Activated CD4-positive, alpha-beta memory T cell treated with anti-CD3 and anti-CD28 coated beads, Interleukin-2, amount 10 ng/mL, durations not matched to agents 7 days and 5 days (primary cell): ENCODE measurements around the gene METRNL. TPM values are rescaled to one million over a fixed set of nuclear protein-coding genes. Genes with fewer than 3 reads are reported as not detected.
"Not testable (repeated sequence)": the region's sequence is repeated elsewhere in the genome, so short reads cannot be mapped to it uniquely, and the experiment has no call there.

Source experiments
- CTCF ChIA-PET: fragments of 350-600 bp; sonication (Branson Sonifier 250); formaldehyde crosslinking; loops from one replicate; lab custom pipeline; 2021; ENCODE audit warnings: antibody characterized with exemption, inconsistent platforms; lab: Charles Lee
- POLR2A ChIA-PET: fragments of 350-600 bp; sonication (Branson Sonifier 250); formaldehyde crosslinking; loops from one replicate; lab custom pipeline; 2021; ENCODE audit warnings: antibody characterized with exemption; lab: Charles Lee
- DNase-seq: peaks from one replicate; pipeline ENCODE4 v3.0.0-alpha.2; 2020
- H3K27ac Mint-ChIP-seq: one replicate; pipeline ENCODE4 v1.8.0; 2021; ENCODE audit warnings: mild to moderate bottlenecking, mixed read lengths
- H3K27me3 Mint-ChIP-seq: one replicate; pipeline ENCODE4 v1.8.0; 2021; ENCODE audit warnings: mixed read lengths
- H3K36me3 Mint-ChIP-seq: one replicate; pipeline ENCODE4 v1.8.0; 2021; ENCODE audit warnings: low read depth, mixed read lengths
- H3K4me1 Mint-ChIP-seq: one replicate; pipeline ENCODE4 v1.8.0; 2021; ENCODE audit warnings: mixed read lengths
- H3K4me3 Mint-ChIP-seq: one replicate; pipeline ENCODE4 v1.8.0; 2021; ENCODE audit warnings: mild to moderate bottlenecking, mixed read lengths
- H3K9me3 Mint-ChIP-seq: one replicate; pipeline ENCODE4 v1.8.0; 2021; ENCODE audit warnings: mixed read lengths
- total RNA-seq, 2 experiments: library from RNA; stranded (reverse); gene quantifications; one replicate each; pipeline ENCODE4 v1.2.3, GENCODE V29; 2021

Gene METRNL
- total RNA-seq, 2 experiments from 2014 or later = 27.3 to 28.1 TPM

- Mint-ChIP-seq H3K4me3 (no peak overlapping the region), H3K27me3 (no peaks in the 10 kb centered on the region), H3K27ac (no peak overlapping the region), H3K9me3 (peaks cover 33% of the 10 kb centered on the region), H3K36me3 (peaks cover 73% of the 10 kb centered on the region), H3K4me1 (peaks cover 30% of the 10 kb centered on the region)
- ChIA-PET CTCF (no interaction called here), POLR2A (no interaction called here)
- DNase-seq = no peak
Measured at GRCh38 chr17:83042522-83043158, 36.8 kb upstream of the METRNL start.

GRCh38 chr17:83044479-83044878, 34.9 kb upstream of the METRNL start:
- H3K27ac Mint-ChIP-seq, DNase-seq, H3K27me3 Mint-ChIP-seq, H3K4me3 Mint-ChIP-seq, POLR2A ChIA-PET: not testable (repeated sequence)
- CTCF ChIA-PET = interaction anchor here (0.7 kb wide), 1 partner anchor 54 kb away, joined by 3 read pairs; no protein-coding TSS in a partner anchor
- peaks cover 48% of the 10 kb centered on the region for H3K4me1 Mint-ChIP-seq
- peaks cover 76% of the 10 kb centered on the region for H3K36me3 Mint-ChIP-seq
- H3K9me3 Mint-ChIP-seq = peaks cover 33% of the 10 kb centered on the region

GRCh38 chr17:83046448-83047181, 32.8 kb upstream of the METRNL start:
- Mint-ChIP-seq H3K9me3 (peaks cover 21% of the 10 kb centered on the region), H3K4me3 (peak overlapping the region; percentile 16), H3K4me1 (peaks cover 63% of the 10 kb centered on the region), H3K27me3 (no peaks in the 10 kb centered on the region), H3K36me3 (peaks cover 56% of the 10 kb centered on the region), H3K27ac (no peak overlapping the region)
- DNase-seq = no peak
- POLR2A ChIA-PET = interaction anchor here (1.0 kb wide), 1 partner anchor 37 kb away, joined by 4 read pairs; no protein-coding TSS in a partner anchor
- CTCF ChIA-PET = no interaction called here

- H3K36me3 Mint-ChIP-seq = peaks cover 51% of the 10 kb centered on the region
- H3K9me3 Mint-ChIP-seq = peaks cover 19% of the 10 kb centered on the region
- CTCF ChIA-PET = no interaction called here
- peaks cover 66% of the 10 kb centered on the region for H3K4me1 Mint-ChIP-seq
- POLR2A ChIA-PET = no interaction called here
- no peak overlapping the region for H3K4me3 Mint-ChIP-seq
- no peak for DNase-seq
- H3K27ac Mint-ChIP-seq = no peak overlapping the region
- no peaks in the 10 kb centered on the region for H3K27me3 Mint-ChIP-seq
Measured at GRCh38 chr17:83047182-83047478, 32.3 kb upstream of the METRNL start.

GRCh38 chr17:83047818-83048475, 31.5 kb upstream of the METRNL start:
- H3K9me3 Mint-ChIP-seq = peaks cover 11% of the 10 kb centered on the region
- H3K27me3 Mint-ChIP-seq, CTCF ChIA-PET: not testable (repeated sequence)
- H3K4me1 Mint-ChIP-seq = peaks cover 66% of the 10 kb centered on the region
- peak overlapping the region; percentile 84 for H3K4me3 Mint-ChIP-seq
- POLR2A ChIA-PET = interaction anchor here (1.1 to 1.7 kb wide), 4 partner anchors 36 to 184 kb away, joined by 7 to 8 read pairs (median 7); no protein-coding TSS in a partner anchor
- DNase-seq = peak; percentile 16
- peaks cover 43% of the 10 kb centered on the region for H3K36me3 Mint-ChIP-seq
- peak overlapping the region; percentile 92 for H3K27ac Mint-ChIP-seq

GRCh38 chr17:83050651-83051395, 28.6 kb upstream of the METRNL start:
- Mint-ChIP-seq H3K36me3 (peaks cover 18% of the 10 kb centered on the region), H3K27me3 (no peaks in the 10 kb centered on the region), H3K4me3 (peak overlapping the region; percentile 80), H3K9me3 (peaks cover 6% of the 10 kb centered on the region), H3K4me1 (peaks cover 63% of the 10 kb centered on the region), H3K27ac (peak overlapping the region; percentile 71)
- ChIA-PET CTCF (no interaction called here), POLR2A (interaction anchor here (0.7 to 1.6 kb wide), 11 partner anchors 10 to 166 kb away, joined by 3 to 7 read pairs (median 3); no protein-coding TSS in a partner anchor)
- DNase-seq = peak; percentile 15

GRCh38 chr17:83051396-83052240, 27.8 kb upstream of the METRNL start:
- peaks cover 2% of the 10 kb centered on the region for H3K9me3 Mint-ChIP-seq
- POLR2A ChIA-PET = interaction anchor here (0.7 to 1.6 kb wide), 11 partner anchors 10 to 167 kb away, joined by 3 to 7 read pairs (median 3); no protein-coding TSS in a partner anchor
- peak overlapping the region; percentile 80 for H3K4me3 Mint-ChIP-seq
- peak overlapping the region; percentile 87 for H3K27ac Mint-ChIP-seq
- peak; percentile 98 for DNase-seq
- CTCF ChIA-PET = no interaction called here
- no peaks in the 10 kb centered on the region for H3K27me3 Mint-ChIP-seq
- H3K4me1 Mint-ChIP-seq = peaks cover 59% of the 10 kb centered on the region
- H3K36me3 Mint-ChIP-seq = peaks cover 13% of the 10 kb centered on the region

- DNase-seq = peak; percentile 20
- Mint-ChIP-seq H3K9me3 (no peaks in the 10 kb centered on the region), H3K4me1 (peaks cover 54% of the 10 kb centered on the region), H3K27me3 (no peaks in the 10 kb centered on the region), H3K27ac (peak overlapping the region; percentile 87), H3K36me3 (peaks cover 8% of the 10 kb centered on the region), H3K4me3 (peak overlapping the region; percentile 71)
- CTCF ChIA-PET = no interaction called here
- POLR2A ChIA-PET = interaction anchor here (1.6 kb wide), 1 partner anchor 148 kb away, joined by 7 read pairs; no protein-coding TSS in a partner anchor
Measured at GRCh38 chr17:83052241-83052564, 27.2 kb upstream of the METRNL start.

GRCh38 chr17:83053021-83053681, 26.3 kb upstream of the METRNL start:
- POLR2A ChIA-PET = no interaction called here
- peaks cover 50% of the 10 kb centered on the region for H3K4me1 Mint-ChIP-seq
- CTCF ChIA-PET = interaction anchor here (1.0 kb wide), 1 partner anchor 21 kb away, joined by 3 read pairs; no protein-coding TSS in a partner anchor
- no peaks in the 10 kb centered on the region for H3K9me3 Mint-ChIP-seq
- peaks cover 3% of the 10 kb centered on the region for H3K36me3 Mint-ChIP-seq
- H3K27ac Mint-ChIP-seq = peak overlapping the region; percentile 91
- H3K27me3 Mint-ChIP-seq = no peaks in the 10 kb centered on the region
- no peak overlapping the region for H3K4me3 Mint-ChIP-seq
- DNase-seq = peak; percentile 16

GRCh38 chr17:83053739-83054451, 25.5 kb upstream of the METRNL start:
- no peaks in the 10 kb centered on the region for H3K9me3 Mint-ChIP-seq
- CTCF ChIA-PET = interaction anchor here (1.0 kb wide), 1 partner anchor 22 kb away, joined by 3 read pairs; no protein-coding TSS in a partner anchor
- no peaks in the 10 kb centered on the region for H3K36me3 Mint-ChIP-seq
- peak overlapping the region; percentile 91 for H3K27ac Mint-ChIP-seq
- POLR2A ChIA-PET = interaction anchor here (0.6 to 1.4 kb wide), 3 partner anchors 10 to 75 kb away, joined by 3 to 4 read pairs (median 3); no protein-coding TSS in a partner anchor
- no peak overlapping the region for H3K4me3 Mint-ChIP-seq
- no peaks in the 10 kb centered on the region for H3K27me3 Mint-ChIP-seq
- peaks cover 42% of the 10 kb centered on the region for H3K4me1 Mint-ChIP-seq
- DNase-seq = peak; percentile 67
